ENCODE measurements around the gene DCUN1D1.

DNA sequence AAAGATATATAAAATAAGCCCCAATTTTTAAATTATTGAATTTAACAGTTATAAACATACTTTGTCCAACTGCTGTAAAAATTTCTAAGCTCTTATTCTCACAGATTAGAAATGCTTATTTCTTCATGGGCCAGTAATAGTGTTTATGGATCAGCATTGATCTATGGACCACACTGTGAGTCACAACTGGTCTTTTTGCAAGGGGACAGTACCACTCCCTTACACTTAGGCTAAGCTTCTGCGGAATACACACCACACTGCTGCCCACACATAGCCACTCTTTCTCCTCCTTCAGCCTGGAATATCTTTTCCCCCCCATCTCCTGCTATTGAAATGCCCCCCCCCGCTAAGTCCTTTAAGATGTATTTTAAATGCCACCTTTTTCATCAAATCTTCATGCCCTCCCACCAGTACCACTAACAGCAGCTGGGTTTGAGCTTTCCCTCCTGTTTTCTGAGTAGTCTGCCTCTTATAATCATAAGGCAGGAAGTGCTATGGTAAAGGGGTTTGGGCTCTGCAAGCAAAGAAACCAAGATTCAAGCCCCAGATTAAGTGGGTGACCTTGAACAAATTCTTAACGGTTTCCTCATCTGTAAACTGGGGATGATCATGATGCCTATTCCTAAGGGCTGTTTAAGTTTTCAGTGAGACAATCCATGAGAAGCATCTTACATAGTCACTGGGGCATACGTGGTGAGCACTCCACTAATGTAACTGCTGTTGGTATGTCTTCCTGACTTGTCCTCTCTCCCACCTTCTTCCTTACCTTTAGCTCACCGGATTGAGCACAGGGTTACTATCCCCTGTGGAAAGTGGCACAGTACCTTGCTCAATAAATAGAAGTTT is 69.2 kb downstream of the DCUN1D1 start:
- TF ChIP-seq, protein P1, sequence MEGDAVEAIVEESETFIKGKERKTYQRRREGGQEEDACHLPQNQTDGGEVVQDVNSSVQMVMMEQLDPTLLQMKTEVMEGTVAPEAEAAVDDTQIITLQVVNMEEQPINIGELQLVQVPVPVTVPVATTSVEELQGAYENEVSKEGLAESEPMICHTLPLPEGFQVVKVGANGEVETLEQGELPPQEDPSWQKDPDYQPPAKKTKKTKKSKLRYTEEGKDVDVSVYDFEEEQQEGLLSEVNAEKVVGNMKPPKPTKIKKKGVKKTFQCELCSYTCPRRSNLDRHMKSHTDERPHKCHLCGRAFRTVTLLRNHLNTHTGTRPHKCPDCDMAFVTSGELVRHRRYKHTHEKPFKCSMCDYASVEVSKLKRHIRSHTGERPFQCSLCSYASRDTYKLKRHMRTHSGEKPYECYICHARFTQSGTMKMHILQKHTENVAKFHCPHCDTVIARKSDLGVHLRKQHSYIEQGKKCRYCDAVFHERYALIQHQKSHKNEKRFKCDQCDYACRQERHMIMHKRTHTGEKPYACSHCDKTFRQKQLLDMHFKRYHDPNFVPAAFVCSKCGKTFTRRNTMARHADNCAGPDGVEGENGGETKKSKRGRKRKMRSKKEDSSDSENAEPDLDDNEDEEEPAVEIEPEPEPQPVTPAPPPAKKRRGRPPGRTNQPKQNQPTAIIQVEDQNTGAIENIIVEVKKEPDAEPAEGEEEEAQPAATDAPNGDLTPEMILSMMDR (IDR thresholded peaks at IDR 0.05) = no peak
- no peak for TF ChIP-seq POLR2A (IDR thresholded peaks at IDR 0.05)
